ENCODE measurements around the gene EPHA5.

Gene EPHA5

DNA sequence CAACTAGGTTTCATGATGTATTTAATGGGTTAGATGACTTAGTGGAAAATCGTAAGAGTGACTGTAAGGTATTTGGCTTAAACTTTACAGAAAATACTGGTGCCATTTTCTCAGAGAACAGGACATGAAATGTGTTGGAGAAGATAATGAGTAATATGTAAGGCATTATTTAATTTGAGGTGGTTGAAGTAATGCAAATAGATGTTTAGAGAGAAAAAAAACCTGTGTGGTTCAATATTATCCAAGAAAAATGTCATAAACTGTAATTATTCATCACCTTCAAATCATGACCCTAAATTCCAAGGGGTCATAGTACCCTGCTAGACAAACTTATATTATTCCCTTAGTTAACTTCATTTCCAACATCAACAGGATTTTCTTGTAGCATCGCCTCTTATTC, 171.7 kb downstream of the EPHA5 start:
- Histone ChIP-seq H3K27me3 (ENCODE audit: control insufficient read depth, insufficient read depth, low read length) (no peaks in the 10 kb centered on the region), H3K36me3 (ENCODE audit: control insufficient read depth, insufficient read depth, low read length) (no peaks in the 10 kb centered on the region), H3K4me3 (ENCODE audit: low read depth, low read length) (no peak overlapping the region), H3K4me1 (ENCODE audit: control insufficient read depth, insufficient read depth, low read length) (no peaks in the 10 kb centered on the region), H3K9ac (ENCODE audit: low read length) (no peak overlapping the region), H3K9me3 (ENCODE audit: control insufficient read depth, insufficient read depth, low read depth, low read length) (no peaks in the 10 kb centered on the region), H3K27ac (ENCODE audit: low read depth, low read length) (no peak overlapping the region)

DNA sequence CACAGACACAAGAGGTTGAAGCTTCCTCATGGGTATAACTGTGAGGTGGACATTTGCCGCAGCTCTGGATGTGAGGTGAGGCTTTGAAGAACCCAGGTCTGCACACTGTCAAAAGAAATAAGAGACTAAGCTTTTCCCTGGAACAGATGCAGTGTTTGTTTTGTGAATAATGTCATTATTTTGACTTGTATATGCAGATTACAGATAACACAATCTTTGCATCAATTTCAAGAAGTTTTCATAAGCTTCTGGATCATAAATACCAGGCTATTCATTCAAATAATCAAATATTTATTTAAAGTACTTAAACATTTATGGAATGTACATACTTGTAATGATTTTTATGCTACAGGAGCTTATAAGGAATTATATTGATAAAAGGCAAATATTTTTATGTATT, 174.8 kb downstream of the EPHA5 start:
- H3K4me1 ChIP-seq (ENCODE audit: control insufficient read depth, insufficient read depth, low read length), result no peaks in the 10 kb centered on the region
- no peaks in the 10 kb centered on the region for H3K9me3 ChIP-seq (ENCODE audit: control insufficient read depth, insufficient read depth, low read depth, low read length)
- H3K4me3 ChIP-seq (ENCODE audit: low read depth, low read length), result no peak overlapping the region
- no peaks in the 10 kb centered on the region for H3K36me3 ChIP-seq (ENCODE audit: control insufficient read depth, insufficient read depth, low read length)
- no peak overlapping the region for H3K9ac ChIP-seq (ENCODE audit: low read length)
- H3K27ac ChIP-seq (ENCODE audit: low read depth, low read length), result no peak overlapping the region
- no peaks in the 10 kb centered on the region for H3K27me3 ChIP-seq (ENCODE audit: control insufficient read depth, insufficient read depth, low read length)

DNA sequence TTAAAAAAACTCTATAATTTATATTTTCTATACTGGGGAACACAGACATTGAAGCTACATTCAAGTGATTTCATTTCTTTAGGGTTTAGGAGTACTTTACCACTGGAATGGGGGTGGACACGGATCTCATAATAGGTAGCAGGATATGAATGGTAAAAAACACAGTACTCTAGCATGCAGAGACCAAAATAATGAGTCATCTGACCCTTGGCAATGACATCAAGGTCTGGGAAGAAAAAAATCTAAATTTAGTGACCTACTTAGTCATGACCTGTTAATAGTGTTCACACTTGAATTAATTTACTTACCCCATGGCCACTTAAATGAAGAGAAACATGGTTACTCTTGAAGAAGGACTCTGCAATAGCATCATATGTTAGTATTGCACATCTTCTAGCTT, 187.9 kb downstream of the EPHA5 start:
- no peak overlapping the region for H3K9ac ChIP-seq (ENCODE audit: low read length)
- H3K9me3 ChIP-seq (ENCODE audit: control insufficient read depth, insufficient read depth, low read depth, low read length), result no peaks in the 10 kb centered on the region
- H3K27ac ChIP-seq (ENCODE audit: low read depth, low read length), result no peak overlapping the region
- H3K4me1 ChIP-seq (ENCODE audit: control insufficient read depth, insufficient read depth, low read length), result no peaks in the 10 kb centered on the region
- no peak overlapping the region for H3K4me3 ChIP-seq (ENCODE audit: low read depth, low read length)
- no peaks in the 10 kb centered on the region for H3K27me3 ChIP-seq (ENCODE audit: control insufficient read depth, insufficient read depth, low read length)
- H3K36me3 ChIP-seq (ENCODE audit: control insufficient read depth, insufficient read depth, low read length), result no peaks in the 10 kb centered on the region

DNA sequence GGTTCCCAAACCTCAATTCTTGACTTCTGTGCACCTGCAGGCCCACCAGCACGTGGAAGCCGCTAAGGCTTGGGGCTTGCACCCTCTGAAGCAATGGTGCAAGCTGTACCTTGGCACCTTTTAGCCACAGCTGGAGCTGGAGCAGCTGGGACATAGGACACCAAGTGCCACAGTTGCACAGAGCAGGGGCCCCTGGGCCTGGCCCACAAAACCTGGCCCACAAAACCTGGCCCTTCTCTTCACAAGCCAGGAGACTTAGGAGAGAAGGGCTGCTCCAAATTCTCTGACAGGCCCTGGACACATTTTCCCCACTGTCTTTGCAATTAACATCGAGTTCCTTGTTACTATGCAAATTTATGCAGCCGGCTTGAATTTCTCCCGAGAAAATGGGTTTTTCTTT, 197.8 kb downstream of the EPHA5 start:
- Histone ChIP-seq H3K9me3 (ENCODE audit: control insufficient read depth, insufficient read depth, low read depth, low read length) (no peaks in the 10 kb centered on the region), H3K27me3 (ENCODE audit: control insufficient read depth, insufficient read depth, low read length) (no peaks in the 10 kb centered on the region), H3K4me3 (ENCODE audit: low read depth, low read length) (no peak overlapping the region), H3K36me3 (ENCODE audit: control insufficient read depth, insufficient read depth, low read length) (no peaks in the 10 kb centered on the region), H3K9ac (ENCODE audit: low read length) (no peak overlapping the region), H3K27ac (ENCODE audit: low read depth, low read length) (no peak overlapping the region), H3K4me1 (ENCODE audit: control insufficient read depth, insufficient read depth, low read length) (no peaks in the 10 kb centered on the region)

DNA sequence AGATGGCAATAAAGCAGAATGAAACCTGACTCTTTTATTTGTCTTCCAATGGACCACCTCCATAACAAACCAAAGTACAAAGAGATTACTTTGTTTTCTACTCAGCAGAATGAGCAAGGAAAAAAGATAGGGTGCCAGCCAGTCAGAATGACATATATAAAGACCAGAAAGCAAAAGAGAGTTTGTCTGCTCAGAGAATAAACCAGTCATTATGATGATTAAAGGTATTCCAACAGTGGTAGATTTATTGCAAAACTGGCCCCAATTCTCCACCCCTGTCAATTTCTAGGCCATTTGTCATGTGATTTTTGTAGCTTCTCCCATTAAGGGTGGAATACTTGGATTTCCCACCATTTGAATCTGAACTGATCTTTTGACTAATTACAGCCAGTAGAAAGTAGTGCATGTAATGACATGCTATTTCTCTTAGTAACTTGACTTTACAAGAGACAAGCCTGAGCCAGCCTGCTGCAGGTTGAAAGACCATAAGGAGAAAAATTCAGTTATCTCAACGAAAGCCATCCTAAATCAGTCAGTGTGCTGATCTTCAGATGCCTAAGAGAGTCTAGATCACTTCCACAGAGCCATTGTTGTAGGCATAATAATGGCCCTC, 203.1 kb downstream of the EPHA5 start:
- Histone ChIP-seq H3K4me1 (ENCODE audit: control insufficient read depth, insufficient read depth, low read length) (no peaks in the 10 kb centered on the region), H3K9me3 (ENCODE audit: control insufficient read depth, insufficient read depth, low read depth, low read length) (no peaks in the 10 kb centered on the region), H3K36me3 (ENCODE audit: control insufficient read depth, insufficient read depth, low read length) (no peaks in the 10 kb centered on the region), H3K27me3 (ENCODE audit: control insufficient read depth, insufficient read depth, low read length) (no peaks in the 10 kb centered on the region), H3K9ac (ENCODE audit: low read length) (no peak overlapping the region), H3K27ac (ENCODE audit: low read depth, low read length) (no peak overlapping the region), H3K4me3 (ENCODE audit: low read depth, low read length) (no peak overlapping the region)

DNA sequence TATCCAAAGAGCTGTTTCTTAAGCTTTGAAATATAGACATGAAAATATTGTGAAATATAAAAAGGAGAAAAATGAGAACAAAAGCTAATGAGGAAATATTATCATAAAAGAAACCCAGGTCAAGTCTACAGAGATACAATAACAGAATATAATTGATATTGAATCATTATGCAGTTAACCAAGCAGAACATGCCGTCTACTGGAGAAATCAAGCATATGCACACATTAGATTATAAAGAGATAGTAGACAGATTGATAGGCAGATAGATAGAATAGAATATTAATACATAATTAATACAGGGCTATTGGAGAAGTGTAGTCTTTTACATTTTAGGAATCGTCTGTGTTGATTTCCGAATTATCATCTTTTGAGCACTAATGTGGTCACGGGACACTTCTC, 208.5 kb downstream of the EPHA5 start:
- Histone ChIP-seq H3K9me3 (ENCODE audit: control insufficient read depth, insufficient read depth, low read depth, low read length) (no peaks in the 10 kb centered on the region), H3K27me3 (ENCODE audit: control insufficient read depth, insufficient read depth, low read length) (no peaks in the 10 kb centered on the region), H3K36me3 (ENCODE audit: control insufficient read depth, insufficient read depth, low read length) (no peaks in the 10 kb centered on the region), H3K27ac (ENCODE audit: low read depth, low read length) (no peak overlapping the region), H3K4me3 (ENCODE audit: low read depth, low read length) (no peak overlapping the region), H3K9ac (ENCODE audit: low read length) (no peak overlapping the region), H3K4me1 (ENCODE audit: control insufficient read depth, insufficient read depth, low read length) (no peaks in the 10 kb centered on the region)

DNA sequence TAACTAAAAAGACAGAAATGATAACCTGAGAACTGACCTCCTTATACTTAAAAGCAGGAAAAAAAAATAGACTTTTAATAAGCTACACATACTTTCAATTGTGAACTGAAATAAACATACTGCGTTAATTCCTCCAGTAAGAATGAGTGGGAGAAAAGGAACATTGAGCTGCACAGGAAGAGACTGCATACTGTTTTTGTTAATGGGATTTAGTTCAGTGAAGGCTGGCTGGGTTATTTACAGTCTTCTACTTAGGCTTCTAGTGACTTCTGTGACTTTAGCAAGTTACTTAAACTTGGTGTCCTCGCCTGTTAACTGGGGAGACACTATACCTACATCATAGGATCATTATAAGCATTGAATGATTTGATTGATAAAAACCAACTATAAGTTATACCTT, 213.3 kb downstream of the EPHA5 start:
- no peak overlapping the region for H3K27ac ChIP-seq (ENCODE audit: low read depth, low read length)
- H3K27me3 ChIP-seq (ENCODE audit: control insufficient read depth, insufficient read depth, low read length), result no peaks in the 10 kb centered on the region
- no peak overlapping the region for H3K4me3 ChIP-seq (ENCODE audit: low read depth, low read length)
- H3K9me3 ChIP-seq (ENCODE audit: control insufficient read depth, insufficient read depth, low read depth, low read length), result no peaks in the 10 kb centered on the region
- no peaks in the 10 kb centered on the region for H3K36me3 ChIP-seq (ENCODE audit: control insufficient read depth, insufficient read depth, low read length)
- H3K4me1 ChIP-seq (ENCODE audit: control insufficient read depth, insufficient read depth, low read length), result peaks cover 6% of the 10 kb centered on the region; the same call in 1 of the 2 replicates
- H3K9ac ChIP-seq (ENCODE audit: low read length), result no peak overlapping the region

DNA sequence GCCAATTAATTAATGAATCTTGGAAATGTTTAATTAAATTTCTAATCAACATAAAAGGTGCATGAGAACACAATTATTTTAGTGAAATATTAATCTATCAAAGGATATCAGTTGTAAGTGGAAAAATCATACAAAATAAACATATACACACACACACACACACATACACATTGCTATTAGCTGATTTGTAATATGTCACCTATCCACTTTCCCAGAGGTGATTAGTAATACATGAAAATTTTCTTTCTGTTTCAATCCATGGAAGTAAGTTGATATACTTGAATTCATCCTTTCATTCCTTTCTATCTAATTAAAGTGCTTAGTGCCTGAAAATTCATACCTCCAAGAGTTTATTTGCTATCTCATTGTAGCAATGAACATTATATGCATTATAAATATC, 213.7 kb downstream of the EPHA5 start:
- H3K9ac ChIP-seq (ENCODE audit: low read length), result no peak overlapping the region
- peaks cover 6% of the 10 kb centered on the region; the same call in 1 of the 2 replicates for H3K4me1 ChIP-seq (ENCODE audit: control insufficient read depth, insufficient read depth, low read length)
- H3K4me3 ChIP-seq (ENCODE audit: low read depth, low read length), result no peak overlapping the region
- H3K27me3 ChIP-seq (ENCODE audit: control insufficient read depth, insufficient read depth, low read length), result no peaks in the 10 kb centered on the region
- no peaks in the 10 kb centered on the region for H3K9me3 ChIP-seq (ENCODE audit: control insufficient read depth, insufficient read depth, low read depth, low read length)
- no peaks in the 10 kb centered on the region for H3K36me3 ChIP-seq (ENCODE audit: control insufficient read depth, insufficient read depth, low read length)
- H3K27ac ChIP-seq (ENCODE audit: low read depth, low read length), result no peak overlapping the region

DNA sequence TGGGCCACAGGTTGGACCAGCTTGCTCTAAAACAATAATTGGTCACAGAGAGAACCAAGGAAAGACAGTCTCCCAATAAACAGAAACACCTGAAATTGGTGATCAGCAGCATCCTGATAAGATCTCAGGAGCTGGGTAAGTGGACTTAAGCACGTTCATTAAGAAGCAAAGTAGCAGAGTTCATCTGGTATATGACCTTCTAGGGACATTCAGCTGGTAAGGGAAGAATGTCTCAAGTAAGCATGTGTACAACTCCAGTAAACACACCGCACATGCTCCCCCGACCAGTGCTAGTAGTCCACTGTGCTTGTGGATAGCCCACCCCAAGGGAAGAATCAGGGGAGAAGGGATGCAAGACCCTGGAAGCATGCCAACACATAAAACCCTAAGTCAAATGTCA, 216.9 kb downstream of the EPHA5 start:
- H3K36me3 ChIP-seq (ENCODE audit: control insufficient read depth, insufficient read depth, low read length), result no peaks in the 10 kb centered on the region
- H3K27ac ChIP-seq (ENCODE audit: low read depth, low read length), result no peak overlapping the region
- no peaks in the 10 kb centered on the region for H3K27me3 ChIP-seq (ENCODE audit: control insufficient read depth, insufficient read depth, low read length)
- peaks cover 9% of the 10 kb centered on the region; the same call in 1 of the 2 replicates for H3K4me1 ChIP-seq (ENCODE audit: control insufficient read depth, insufficient read depth, low read length)
- H3K9ac ChIP-seq (ENCODE audit: low read length), result no peak overlapping the region
- H3K4me3 ChIP-seq (ENCODE audit: low read depth, low read length), result no peak overlapping the region
- H3K9me3 ChIP-seq (ENCODE audit: control insufficient read depth, insufficient read depth, low read depth, low read length), result no peaks in the 10 kb centered on the region

DNA sequence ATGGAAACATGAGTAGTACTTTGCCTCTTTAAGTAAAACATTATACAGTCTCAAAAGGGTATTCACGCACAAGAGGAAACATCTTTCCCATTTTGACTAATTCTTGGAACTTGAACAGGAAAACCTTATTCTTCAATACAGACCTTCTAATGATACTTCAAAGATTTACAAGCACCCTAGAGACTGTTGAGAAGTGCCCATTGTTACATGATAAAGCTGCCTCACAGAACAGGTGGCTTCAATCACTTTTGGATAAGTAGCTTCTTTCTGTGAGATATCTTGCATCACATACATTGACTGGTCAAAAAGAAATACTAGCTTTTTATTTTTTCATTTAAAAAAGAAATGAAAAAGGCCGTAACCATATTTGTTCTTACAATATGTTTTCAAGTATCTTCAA, 219.4 kb downstream of the EPHA5 start:
- H3K9ac ChIP-seq (ENCODE audit: low read length), result no peak overlapping the region
- H3K36me3 ChIP-seq (ENCODE audit: control insufficient read depth, insufficient read depth, low read length), result no peaks in the 10 kb centered on the region
- no peak overlapping the region for H3K4me3 ChIP-seq (ENCODE audit: low read depth, low read length)
- H3K4me1 ChIP-seq (ENCODE audit: control insufficient read depth, insufficient read depth, low read length), result peaks cover 5% of the 10 kb centered on the region; the same call in 1 of the 2 replicates
- H3K27me3 ChIP-seq (ENCODE audit: control insufficient read depth, insufficient read depth, low read length), result no peaks in the 10 kb centered on the region
- no peaks in the 10 kb centered on the region for H3K9me3 ChIP-seq (ENCODE audit: control insufficient read depth, insufficient read depth, low read depth, low read length)
- H3K27ac ChIP-seq (ENCODE audit: low read depth, low read length), result no peak overlapping the region

DNA sequence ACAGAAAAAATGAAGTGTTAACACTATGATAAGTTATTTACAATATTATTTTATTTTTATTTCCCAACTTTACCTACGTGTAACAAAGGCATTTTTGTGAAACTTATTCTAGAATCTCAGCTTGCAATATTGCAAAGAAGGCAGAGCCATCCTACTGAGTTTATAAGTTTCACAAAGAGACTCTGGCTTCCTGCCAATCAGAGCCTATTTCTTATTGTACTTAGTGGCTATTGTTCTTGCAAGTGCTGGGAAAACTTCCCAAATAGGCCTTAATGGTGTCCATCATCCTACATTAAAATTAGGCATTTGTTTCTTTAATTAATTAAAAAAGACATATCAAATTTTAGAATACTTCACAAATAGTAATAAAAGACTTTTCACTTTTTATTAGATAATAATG, 233.2 kb downstream of the EPHA5 start:
- no peaks in the 10 kb centered on the region for H3K27me3 ChIP-seq (ENCODE audit: control insufficient read depth, insufficient read depth, low read length)
- H3K27ac ChIP-seq (ENCODE audit: low read depth, low read length), result no peak overlapping the region
- no peak overlapping the region for H3K9ac ChIP-seq (ENCODE audit: low read length)
- no peaks in the 10 kb centered on the region for H3K4me1 ChIP-seq (ENCODE audit: control insufficient read depth, insufficient read depth, low read length)
- no peaks in the 10 kb centered on the region for H3K36me3 ChIP-seq (ENCODE audit: control insufficient read depth, insufficient read depth, low read length)
- no peaks in the 10 kb centered on the region for H3K9me3 ChIP-seq (ENCODE audit: control insufficient read depth, insufficient read depth, low read depth, low read length)
- H3K4me3 ChIP-seq (ENCODE audit: low read depth, low read length), result no peak overlapping the region

DNA sequence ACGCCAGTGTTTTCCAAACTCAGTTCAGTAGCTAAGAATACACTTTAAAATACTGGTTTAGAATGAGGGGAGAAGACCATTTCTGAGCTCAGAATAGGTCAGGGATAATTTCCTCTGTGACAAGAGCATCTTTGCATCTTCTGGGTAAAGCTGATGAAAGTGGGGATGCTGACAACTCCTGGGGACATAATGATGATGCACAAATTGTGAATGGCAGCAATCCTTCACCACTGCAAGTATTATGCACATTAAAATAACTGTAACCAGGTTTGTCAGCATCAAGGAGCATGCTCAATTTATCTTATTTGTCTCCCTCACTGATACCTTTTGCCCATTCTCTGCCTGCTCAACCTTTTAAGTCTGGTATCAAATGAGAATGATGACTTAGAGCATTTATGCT, 248.2 kb downstream of the EPHA5 start:
- H3K4me3 ChIP-seq (ENCODE audit: low read depth, low read length), result no peak overlapping the region
- H3K27me3 ChIP-seq (ENCODE audit: control insufficient read depth, insufficient read depth, low read length), result no peaks in the 10 kb centered on the region
- H3K9me3 ChIP-seq (ENCODE audit: control insufficient read depth, insufficient read depth, low read depth, low read length), result no peaks in the 10 kb centered on the region
- H3K9ac ChIP-seq (ENCODE audit: low read length), result no peak overlapping the region
- H3K4me1 ChIP-seq (ENCODE audit: control insufficient read depth, insufficient read depth, low read length), result no peaks in the 10 kb centered on the region
- no peak overlapping the region for H3K27ac ChIP-seq (ENCODE audit: low read depth, low read length)
- no peaks in the 10 kb centered on the region for H3K36me3 ChIP-seq (ENCODE audit: control insufficient read depth, insufficient read depth, low read length)

All from HUES6 (cell line).